Activated CD4-positive, alpha-beta T cell treated with anti-CD3 and anti-CD28 coated beads for 36 hours (primary cell): ENCODE results near the gene LHFPL3. TPM values are rescaled to one million over a fixed set of nuclear protein-coding genes. Genes with fewer than 3 reads are reported as not detected.
A peak's percentile ranks its signal among the peaks of the same experiment; 100 is the strongest.

Experiments
- ATAC-seq: fragments of 200-7000 bp; cut with Tn5 transposase; one replicate; pipeline ENCODE4 v1.10.0; 2021; ENCODE audit warnings: mild to moderate bottlenecking, moderate library complexity
- CTCF ChIA-PET: fragments of 350-600 bp; sonication (Branson Sonifier 250); formaldehyde crosslinking; loops from one replicate; lab custom pipeline; 2021; ENCODE audit warnings: antibody characterized with exemption; lab: Charles Lee
- POLR2A ChIA-PET: fragments of 350-600 bp; sonication (Branson Sonifier 250); formaldehyde crosslinking; loops from one replicate; lab custom pipeline; 2021; ENCODE audit warnings: antibody characterized with exemption, inconsistent platforms; lab: Charles Lee
- DNase-seq: peaks from one replicate; pipeline ENCODE4 v3.0.0-alpha.2; 2020
- H3K27ac Mint-ChIP-seq: one replicate; pipeline ENCODE4 v1.8.0; 2021; ENCODE audit warnings: mixed read lengths
- H3K27me3 Mint-ChIP-seq: one replicate; pipeline ENCODE4 v1.8.0; 2021; ENCODE audit warnings: mixed read lengths
- H3K36me3 Mint-ChIP-seq: one replicate; pipeline ENCODE4 v1.8.0; 2021; ENCODE audit warnings: low read depth, mixed read lengths
- H3K4me1 Mint-ChIP-seq: one replicate; pipeline ENCODE4 v1.8.0; 2021; ENCODE audit warnings: mixed read lengths
- H3K4me3 Mint-ChIP-seq: one replicate; pipeline ENCODE4 v1.8.0; 2021; ENCODE audit warnings: mild to moderate bottlenecking, moderate library complexity, mixed read lengths
- H3K9me3 Mint-ChIP-seq: one replicate; pipeline ENCODE4 v1.8.0; 2021; ENCODE audit warnings: low read depth, mixed read lengths
- intact Hi-C, 2 experiments: fragments of 100-400 bp; cut with DNase I in 1 of 2; cut with micrococcal nuclease in 1 of 2; formaldehyde crosslinking; loops; one replicate each; pipeline versions ENCODE4 v1.14.2 to v1.15.1; 2022 to 2024; cut with DNase I, micrococcal nuclease
- total RNA-seq, 2 experiments: library from RNA; stranded (reverse); gene quantifications; one replicate each; pipeline ENCODE4 v1.2.3, GENCODE V29; 2021

Gene LHFPL3
- total RNA-seq, 2 experiments from 2014 or later: not detected

DNA sequence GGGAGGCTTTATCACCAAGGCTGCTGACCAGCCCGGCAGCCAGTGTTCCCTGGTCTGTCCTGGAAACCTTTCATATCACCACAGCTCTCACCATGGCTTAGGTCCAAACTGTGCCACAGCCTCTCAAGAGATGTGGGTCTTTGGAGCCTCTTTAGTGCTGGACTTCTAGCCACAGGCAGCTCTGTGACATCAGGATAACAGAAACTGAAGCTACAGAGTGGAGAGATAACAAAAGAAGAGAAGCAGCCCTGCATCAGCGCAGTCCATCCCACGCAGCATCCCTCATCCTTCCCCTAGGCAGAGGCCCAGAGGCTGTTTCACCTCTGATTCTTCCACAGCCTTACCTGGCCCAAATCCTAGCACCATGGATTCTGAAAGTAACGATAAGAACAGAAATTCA, 497.7 kb downstream of the LHFPL3 start:
- no peak for DNase-seq
- ChIA-PET POLR2A (no interaction called here), CTCF (interaction anchor here (0.9 to 1.5 kb wide), 2 partner anchors 22 to 595 kb away, joined by 3 to 5 read pairs; no protein-coding TSS in a partner anchor)
- intact Hi-C loops: no loop called here
- ATAC-seq: peak; percentile 14
- H3K27me3 Mint-ChIP-seq: no peaks in the 10 kb centered on the region
- H3K4me1 Mint-ChIP-seq: no peaks in the 10 kb centered on the region
- H3K27ac Mint-ChIP-seq: no peak overlapping the region
- H3K36me3 Mint-ChIP-seq: no peaks in the 10 kb centered on the region
- H3K9me3 Mint-ChIP-seq: no peaks in the 10 kb centered on the region
- H3K4me3 Mint-ChIP-seq: no peak overlapping the region

GRCh38 chr7:104836976-104837375, 508.6 kb downstream of the LHFPL3 start:
- Mint-ChIP-seq H3K9me3 (no peaks in the 10 kb centered on the region), H3K4me3 (no peak overlapping the region), H3K36me3 (no peaks in the 10 kb centered on the region), H3K4me1 (no peaks in the 10 kb centered on the region), H3K27me3 (peaks cover 20% of the 10 kb centered on the region), H3K27ac (no peak overlapping the region)
- DNase-seq (no peak), ATAC-seq (no peak)
- intact Hi-C loops: no loop called here
- ChIA-PET CTCF (interaction anchor here (0.9 to 2.9 kb wide), 2 partner anchors 11 to 1422 kb away, joined by 3 to 13 read pairs; no protein-coding TSS in a partner anchor), POLR2A (no interaction called here)

GRCh38 chr7:104838537-104839299, 510.3 kb downstream of the LHFPL3 start:
- CTCF ChIA-PET: interaction anchor here (2.9 kb wide), 1 partner anchor 9 kb away, joined by 13 read pairs; no protein-coding TSS in a partner anchor

DNA sequence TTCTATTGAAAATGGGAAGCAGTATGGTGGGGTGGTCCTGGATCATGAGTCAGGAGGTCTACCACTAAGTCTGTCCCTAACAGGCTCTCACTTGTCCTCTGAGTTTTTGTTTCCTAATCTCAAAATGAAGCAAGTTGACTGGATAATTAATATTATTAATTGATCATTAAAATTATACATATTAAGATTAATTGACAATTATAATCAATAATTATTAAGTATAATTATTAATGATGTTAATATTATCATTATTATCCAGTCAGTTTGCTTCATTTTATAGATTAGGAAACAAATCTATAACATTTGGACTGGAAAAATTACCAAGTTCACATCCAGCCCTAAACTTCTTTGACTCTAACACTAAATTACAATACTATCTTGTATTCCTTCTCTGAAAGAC, 511.4 kb downstream of the LHFPL3 start:
- H3K4me1 Mint-ChIP-seq: no peaks in the 10 kb centered on the region
- no peak for ATAC-seq
- H3K4me3 Mint-ChIP-seq: no peak overlapping the region
- intact Hi-C loops: no loop called here
- POLR2A ChIA-PET: no interaction called here
- H3K27me3 Mint-ChIP-seq: peaks cover 18% of the 10 kb centered on the region
- H3K27ac Mint-ChIP-seq: no peak overlapping the region
- CTCF ChIA-PET: no interaction called here
- H3K9me3 Mint-ChIP-seq: no peaks in the 10 kb centered on the region
- H3K36me3 Mint-ChIP-seq: no peaks in the 10 kb centered on the region
- DNase-seq: no peak

More at GRCh38 chr7:104838537-104839299, 510.3 kb downstream of the LHFPL3 start:
- DNase-seq: no peak
- H3K27me3 Mint-ChIP-seq: peaks cover 21% of the 10 kb centered on the region
- H3K9me3 Mint-ChIP-seq: no peaks in the 10 kb centered on the region
- ATAC-seq: no peak
- H3K27ac Mint-ChIP-seq: no peak overlapping the region
- no peaks in the 10 kb centered on the region for H3K36me3 Mint-ChIP-seq
- POLR2A ChIA-PET: no interaction called here
- H3K4me1 Mint-ChIP-seq: no peaks in the 10 kb centered on the region
- intact Hi-C loops: no loop called here
- no peak overlapping the region for H3K4me3 Mint-ChIP-seq

DNA sequence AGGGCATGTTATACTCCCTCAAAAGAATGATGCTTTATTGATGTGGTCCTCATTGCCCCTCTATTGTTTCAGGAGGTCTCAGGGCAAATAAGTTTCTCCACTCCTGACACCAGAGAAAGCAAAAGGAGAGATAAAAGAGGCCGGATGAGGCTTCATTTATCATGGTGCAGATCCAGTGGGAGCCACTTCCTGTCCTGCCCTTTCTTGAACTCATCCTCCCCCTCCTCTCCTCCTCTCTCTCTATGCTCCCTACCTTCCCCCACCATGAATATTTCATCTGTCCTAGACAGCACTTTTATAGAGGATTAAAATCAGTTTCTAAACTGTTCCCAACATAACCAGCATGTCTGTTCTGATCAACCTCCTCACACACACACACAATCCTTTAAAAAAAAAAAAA, 513.4 kb downstream of the LHFPL3 start:
- ChIA-PET CTCF (interaction anchor here (1.3 kb wide), 1 partner anchor 198 kb away, joined by 5 read pairs; no protein-coding TSS in a partner anchor), POLR2A (no interaction called here)
- no peak for ATAC-seq
- no peaks in the 10 kb centered on the region for H3K9me3 Mint-ChIP-seq
- DNase-seq: no peak
- no peaks in the 10 kb centered on the region for H3K36me3 Mint-ChIP-seq
- intact Hi-C loops: no loop called here
- H3K27ac Mint-ChIP-seq: no peak overlapping the region
- H3K27me3 Mint-ChIP-seq: peaks cover 19% of the 10 kb centered on the region
- H3K4me3 Mint-ChIP-seq: no peak overlapping the region
- H3K4me1 Mint-ChIP-seq: no peaks in the 10 kb centered on the region

GRCh38 chr7:104843198-104843597, 514.8 kb downstream of the LHFPL3 start:
- Mint-ChIP-seq H3K36me3 (no peaks in the 10 kb centered on the region), H3K27ac (no peak overlapping the region), H3K9me3 (no peaks in the 10 kb centered on the region), H3K4me1 (no peaks in the 10 kb centered on the region), H3K27me3 (peaks cover 14% of the 10 kb centered on the region), H3K4me3 (no peak overlapping the region)
- DNase-seq: no peak
- ChIA-PET POLR2A (no interaction called here), CTCF (no interaction called here)
- intact Hi-C loops: no loop called here
- ATAC-seq: no peak

- ChIA-PET POLR2A (no interaction called here), CTCF (interaction anchor here (0.5 to 1.8 kb wide), 2 partner anchors 60 to 74 kb away, joined by 3 to 4 read pairs; no protein-coding TSS in a partner anchor)
- no peaks in the 10 kb centered on the region for H3K36me3 Mint-ChIP-seq
- H3K4me1 Mint-ChIP-seq: no peaks in the 10 kb centered on the region
- no peaks in the 10 kb centered on the region for H3K9me3 Mint-ChIP-seq
- intact Hi-C loops: no loop called here
- no peak overlapping the region for H3K4me3 Mint-ChIP-seq
- ATAC-seq (no peak), DNase-seq (no peak)
- peaks cover 15% of the 10 kb centered on the region for H3K27me3 Mint-ChIP-seq
- H3K27ac Mint-ChIP-seq: no peak overlapping the region
Observed at GRCh38 chr7:104845557-104845956, 517.2 kb downstream of the LHFPL3 start.

DNA sequence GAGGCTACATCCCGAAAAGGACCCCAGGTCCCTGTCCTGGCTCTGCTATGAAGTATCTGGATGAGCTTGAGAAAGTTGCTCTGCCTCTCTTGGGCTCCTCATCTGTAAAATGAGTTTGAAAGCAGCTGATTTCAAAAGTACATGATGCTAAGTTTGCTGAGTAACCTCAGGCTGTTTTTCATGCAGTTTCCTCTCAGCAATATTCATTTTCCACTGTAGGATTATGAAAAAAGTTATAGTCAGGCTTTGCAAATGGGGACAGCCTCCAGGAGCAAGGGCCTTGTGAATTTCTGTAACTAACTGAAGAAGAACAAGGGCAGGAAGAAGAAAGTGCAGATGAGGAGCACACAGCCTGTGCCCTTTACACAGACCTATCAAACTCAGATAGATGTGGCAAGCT, 518.3 kb downstream of the LHFPL3 start:
- DNase-seq (no peak), ATAC-seq (no peak)
- CTCF ChIA-PET: interaction anchor here (0.7 to 3.5 kb wide), 11 partner anchors 9 to 1276 kb away, joined by 3 to 27 read pairs (median 5); no protein-coding TSS in a partner anchor
- H3K27me3 Mint-ChIP-seq: peaks cover 10% of the 10 kb centered on the region
- POLR2A ChIA-PET: no interaction called here
- H3K27ac Mint-ChIP-seq: no peak overlapping the region
- H3K4me3 Mint-ChIP-seq: no peak overlapping the region
- no peaks in the 10 kb centered on the region for H3K36me3 Mint-ChIP-seq
- no peaks in the 10 kb centered on the region for H3K9me3 Mint-ChIP-seq
- intact Hi-C loops: loop anchor here in 1 of 2 experiments (1.0 kb wide), 1 partner anchor 615 kb away; no protein-coding TSS in a partner anchor
- no peaks in the 10 kb centered on the region for H3K4me1 Mint-ChIP-seq

DNA sequence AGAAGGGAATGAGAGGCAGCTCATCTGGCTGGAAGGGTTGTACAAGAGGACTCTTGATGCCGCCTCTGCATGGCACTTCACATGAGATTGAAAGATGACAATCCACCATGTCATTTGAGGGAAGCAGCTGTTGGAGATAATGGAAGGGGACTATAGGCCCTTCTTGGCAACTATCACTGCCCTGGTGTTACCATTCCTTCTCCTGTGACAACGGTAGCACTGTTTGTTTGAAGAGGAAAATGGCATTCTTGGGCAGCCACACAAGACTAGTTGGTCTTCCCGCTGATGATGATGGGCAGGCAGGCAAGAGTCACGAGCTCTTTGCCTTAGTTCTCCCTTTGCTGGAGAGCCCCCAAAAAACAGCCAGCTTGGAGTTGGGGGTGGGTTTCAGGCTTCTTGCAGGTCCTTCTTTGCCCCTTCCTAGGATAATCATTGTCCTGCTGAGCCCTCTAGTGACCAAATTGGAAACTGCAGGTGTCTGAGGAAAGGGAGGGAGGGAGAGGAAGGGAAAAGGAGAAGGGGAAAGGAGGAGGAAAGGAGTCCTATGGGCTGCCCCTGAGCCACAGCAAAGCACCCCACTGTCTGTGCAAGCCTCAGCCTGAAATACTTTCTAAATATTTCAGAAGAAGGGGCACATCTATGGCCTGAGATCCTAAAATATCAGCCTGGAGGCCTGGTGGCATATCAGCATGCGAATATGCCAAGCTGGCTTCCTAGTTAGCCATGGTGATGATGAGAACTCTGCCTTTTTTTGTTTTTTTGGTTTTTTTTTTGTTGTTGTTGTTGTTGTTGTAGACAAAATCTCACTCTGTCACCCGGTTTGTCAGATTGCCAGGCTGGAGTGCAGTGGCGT, 520.0 kb downstream of the LHFPL3 start:
- Mint-ChIP-seq H3K9me3 (no peaks in the 10 kb centered on the region), H3K4me3 (no peak overlapping the region), H3K36me3 (no peaks in the 10 kb centered on the region), H3K27me3 (peaks cover 10% of the 10 kb centered on the region), H3K27ac (no peak overlapping the region), H3K4me1 (no peaks in the 10 kb centered on the region)
- peak; percentile 70 for DNase-seq
- ATAC-seq: peak; percentile 66
- POLR2A ChIA-PET: no interaction called here
- intact Hi-C loops: loop anchor here (1.0 to 2.0 kb wide), 5 partner anchors 70 to 617 kb away; no protein-coding TSS in a partner anchor
- CTCF ChIA-PET: interaction anchor here (0.7 to 3.5 kb wide), 18 partner anchors 8 to 617 kb away, joined by 3 to 27 read pairs (median 5); no protein-coding TSS in a partner anchor

DNA sequence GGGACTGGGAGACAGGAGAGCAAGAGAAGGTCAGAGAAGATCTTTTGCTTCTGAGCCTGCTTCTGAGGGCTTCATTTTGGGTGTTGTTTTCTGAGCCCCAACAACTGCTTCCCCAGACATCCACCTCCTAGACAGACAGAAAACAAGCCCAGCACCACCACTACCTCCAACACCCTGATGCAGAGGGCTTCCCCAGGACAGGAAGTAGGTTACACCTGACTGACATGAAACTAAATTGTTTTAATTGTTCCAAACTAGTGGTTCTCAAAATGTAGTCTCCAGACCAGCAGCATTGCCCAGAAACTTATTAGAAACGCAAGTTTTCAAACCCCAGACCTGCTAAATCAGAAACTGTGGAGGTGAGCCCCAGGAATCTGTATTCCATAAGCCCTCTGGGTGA, 522.0 kb downstream of the LHFPL3 start:
- H3K27ac Mint-ChIP-seq: no peak overlapping the region
- no peaks in the 10 kb centered on the region for H3K4me1 Mint-ChIP-seq
- H3K36me3 Mint-ChIP-seq: no peaks in the 10 kb centered on the region
- peaks cover 7% of the 10 kb centered on the region for H3K27me3 Mint-ChIP-seq
- H3K9me3 Mint-ChIP-seq: no peaks in the 10 kb centered on the region
- DNase-seq: no peak
- CTCF ChIA-PET: no interaction called here
- POLR2A ChIA-PET: no interaction called here
- intact Hi-C loops: no loop called here
- H3K4me3 Mint-ChIP-seq: no peak overlapping the region
- no peak for ATAC-seq

GRCh38 chr7:104851268-104851667, 522.9 kb downstream of the LHFPL3 start:
- DNase-seq: no peak
- Mint-ChIP-seq H3K4me1 (no peaks in the 10 kb centered on the region), H3K27me3 (peaks cover 2% of the 10 kb centered on the region), H3K27ac (no peak overlapping the region), H3K9me3 (no peaks in the 10 kb centered on the region), H3K4me3 (no peak overlapping the region), H3K36me3 (no peaks in the 10 kb centered on the region)
- POLR2A ChIA-PET: no interaction called here
- no peak for ATAC-seq
- CTCF ChIA-PET: interaction anchor here (2.0 kb wide), 1 partner anchor 33 kb away, joined by 12 read pairs; no protein-coding TSS in a partner anchor
- intact Hi-C loops: no loop called here
